OCI-LY1 (cell line): ENCODE measurements around the gene UACA.

Experiments
- CTCF ChIP-seq: fragments of 200-600 bp; sonication (generic), shearing (Covaris generic); IDR thresholded peaks from 2 replicates; pipeline ENCODE4 v1.5.1; 2017; ENCODE audit warnings: mild to moderate bottlenecking, antibody characterized with exemption, low read length, moderate library complexity, mixed read lengths
- EZH2 ChIP-seq: fragments of 200-600 bp; sonication (generic), shearing (Covaris generic); IDR thresholded peaks from 2 replicates; pipeline ENCODE4 v1.8.0; 2017; ENCODE audit warnings: borderline replicate concordance, mixed run types, mild to moderate bottlenecking, antibody characterized with exemption, low read length, moderate library complexity, mixed read lengths

- TF ChIP-seq CTCF (no peak), EZH2 (no peak)
Observed at GRCh38 chr15:70615435-70616310, 147.7 kb downstream of the UACA start.
